Epithelial cell of esophagus (primary cell): ENCODE data around the gene IL13RA1.
"Not testable (repeated sequence)": the region's sequence is repeated elsewhere in the genome, so short reads cannot be mapped to it uniquely, and the experiment has no call there.

Experiments
- DNase-seq: peaks from one replicate; pipeline ENCODE4 v3.0.0; 2010; ENCODE audit warnings: low read depth
- H3K4me3 ChIP-seq: 2 replicates; pipeline ENCODE4 v1.5.1; 2011; ENCODE audit warnings: mild to moderate bottlenecking, low read length, control low read depth
- CTCF ChIP-seq: IDR thresholded peaks from 2 replicates; pipeline ENCODE4 v1.5.1; 2011; ENCODE audit warnings: low read depth, mild to moderate bottlenecking, low read length, control low read depth, inconsistent platforms; ENCODE audit not compliant: insufficient read depth; ENCODE audit errors: missing control alignments

Gene IL13RA1

GRCh38 chrX:118729042-118729652, 1.7 kb downstream of the IL13RA1 start:
- no peak for DNase-seq
- H3K4me3 ChIP-seq = no peak overlapping the region
- no peak for TF ChIP-seq CTCF

GRCh38 chrX:118730500-118731247, 3.3 kb downstream of the IL13RA1 start:
- H3K4me3 ChIP-seq = no peak overlapping the region
- peak; percentile 63 for DNase-seq

GRCh38 chrX:118732551-118732950, 5.1 kb downstream of the IL13RA1 start:
- H3K4me3 ChIP-seq, DNase-seq: not testable (repeated sequence)

More at GRCh38 chrX:118730500-118731247, 3.3 kb downstream of the IL13RA1 start:
- no peak for TF ChIP-seq CTCF

GRCh38 chrX:118734909-118735308, 7.5 kb downstream of the IL13RA1 start:
- no peak overlapping the region for H3K4me3 ChIP-seq
- DNase-seq = no peak
- TF ChIP-seq CTCF = no peak

GRCh38 chrX:118736394-118737010, 9.1 kb downstream of the IL13RA1 start:
- H3K4me3 ChIP-seq = no peak overlapping the region
- no peak for TF ChIP-seq CTCF
- no peak for DNase-seq

GRCh38 chrX:118739577-118739976, 12.2 kb downstream of the IL13RA1 start:
- H3K4me3 ChIP-seq = no peak overlapping the region
- no peak for TF ChIP-seq CTCF
- no peak for DNase-seq

GRCh38 chrX:118740276-118740889, 13.0 kb downstream of the IL13RA1 start:
- no peak for TF ChIP-seq CTCF
- no peak for DNase-seq

More at GRCh38 chrX:118740276-118740889, 13.0 kb downstream of the IL13RA1 start:
- H3K4me3 ChIP-seq = no peak overlapping the region
